Measurements from ENCODE around the gene CEP250.

The CEP250 gene

GRCh38 chr20:35458388-35458787 is 3.0 kb downstream of the CEP250 start:
- no peak for DNase-seq (ENCODE audit: low spot score)
- TF ChIP-seq CTCF (IDR thresholded peaks at IDR 0.05; ENCODE audit: extremely low read depth, missing control alignments) = no peak

- TF ChIP-seq CTCF (IDR thresholded peaks at IDR 0.05; ENCODE audit: extremely low read depth, missing control alignments) = no peak
- no peak for DNase-seq (ENCODE audit: low spot score)
Measured at GRCh38 chr20:35461620-35462019, 6.2 kb downstream of the CEP250 start.

- no peak for DNase-seq (ENCODE audit: low spot score)
- TF ChIP-seq CTCF (IDR thresholded peaks at IDR 0.05; ENCODE audit: extremely low read depth, missing control alignments) = no peak
Measured at GRCh38 chr20:35462351-35462750, 7.0 kb downstream of the CEP250 start.

- peak; percentile 64 for DNase-seq (ENCODE audit: low spot score)
Measured at GRCh38 chr20:35463455-35464300, 8.3 kb downstream of the CEP250 start.

GRCh38 chr20:35465976-35466375 is 10.6 kb downstream of the CEP250 start:
- no peak for DNase-seq (ENCODE audit: low spot score)
- no peak for TF ChIP-seq CTCF (IDR thresholded peaks at IDR 0.05; ENCODE audit: extremely low read depth, missing control alignments)

More at GRCh38 chr20:35463455-35464300, 8.3 kb downstream of the CEP250 start:
- TF ChIP-seq CTCF (IDR thresholded peaks at IDR 0.05; ENCODE audit: extremely low read depth, missing control alignments) = peak; percentile 63

GRCh38 chr20:35466856-35467255 is 11.5 kb downstream of the CEP250 start:
- DNase-seq (ENCODE audit: low spot score) = no peak
- no peak for TF ChIP-seq CTCF (IDR thresholded peaks at IDR 0.05; ENCODE audit: extremely low read depth, missing control alignments)

GRCh38 chr20:35467339-35468224 is 12.2 kb downstream of the CEP250 start:
- TF ChIP-seq CTCF (IDR thresholded peaks at IDR 0.05; ENCODE audit: extremely low read depth, missing control alignments) = no peak

More at GRCh38 chr20:35467339-35468224, 12.2 kb downstream of the CEP250 start:
- no peak for DNase-seq (ENCODE audit: low spot score)
